HL-60/S4 (cell line): Measurements from ENCODE around the gene TAF9B.
"Not testable (repeated sequence)": the region's sequence is repeated elsewhere in the genome, so short reads cannot be mapped to it uniquely, and the experiment has no call there.

Experiments used
- in situ Hi-C: fragments of 300-500 bp; cut with MboI; formaldehyde crosslinking; loops from 2 replicates; pipeline ENCODE4 v1.14.3; 2022; ENCODE audit warnings: low sequenced_read_pairs

TAF9B gene

DNA sequence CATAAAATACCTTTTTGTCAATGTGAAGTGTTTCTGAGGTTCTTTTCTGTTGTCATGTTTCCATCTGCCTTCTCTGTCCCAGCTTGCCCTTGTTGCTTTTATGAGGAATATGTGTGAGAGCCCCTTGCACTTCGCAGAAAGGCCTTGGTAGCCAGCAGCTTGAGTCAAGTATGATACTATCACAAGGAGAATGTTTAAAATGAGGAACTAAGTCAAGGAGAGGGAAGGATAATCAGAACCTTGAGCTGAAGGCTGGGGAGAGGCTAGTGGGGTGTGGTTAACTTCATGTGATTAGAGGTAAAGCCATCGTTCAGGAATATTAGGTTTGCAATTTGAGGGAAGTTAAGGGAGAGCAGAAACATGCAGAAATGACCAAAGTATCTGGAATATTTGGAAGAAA lies 22.7 kb downstream of the TAF9B start:
- in situ Hi-C loops, result no loop called here

DNA sequence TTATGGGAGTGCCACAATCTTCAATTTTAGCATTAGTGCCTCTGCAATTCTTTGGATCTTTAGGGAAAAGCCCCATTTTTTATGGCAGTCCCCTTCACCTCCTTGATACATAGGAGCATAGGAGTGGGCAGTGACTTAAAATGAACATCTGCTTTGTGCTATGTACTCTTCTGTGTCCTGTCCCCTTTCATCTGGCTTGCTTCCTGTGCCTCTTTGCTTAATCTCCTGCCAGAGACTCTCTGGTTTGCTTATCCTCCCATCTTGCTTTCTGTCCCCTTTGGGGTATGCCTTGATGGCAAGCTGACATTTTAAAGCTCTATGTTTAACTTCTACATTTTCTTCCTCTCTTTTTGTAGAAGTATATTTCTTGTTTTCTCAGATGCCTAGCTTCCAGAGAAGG lies 23.1 kb downstream of the TAF9B start:
- in situ Hi-C loops, result no loop called here

GRCh38 chrX:78111140-78111931 lies 28.1 kb downstream of the TAF9B start:
- in situ Hi-C loops, result no loop called here

GRCh38 chrX:78109458-78109857 lies 30.0 kb downstream of the TAF9B start:
- in situ Hi-C loops, result no loop called here

DNA sequence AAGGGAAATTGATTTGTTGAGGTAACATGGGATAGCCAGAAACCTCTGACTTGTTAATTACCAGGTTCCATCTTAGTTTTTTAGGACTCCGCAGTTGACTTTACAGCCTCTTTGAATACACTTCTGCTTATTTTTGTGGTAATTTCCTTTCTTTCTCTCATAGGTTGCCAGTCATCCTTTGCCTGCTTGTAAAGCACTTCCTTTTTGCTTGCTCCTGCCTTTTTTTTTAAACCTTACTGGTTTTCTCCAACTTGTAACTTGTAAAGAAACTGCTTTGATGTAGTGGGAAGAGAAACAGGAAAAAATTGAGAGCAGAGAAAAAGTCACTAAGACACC lies 32.8 kb downstream of the TAF9B start:
- in situ Hi-C loops, result no loop called here

GRCh38 chrX:78105944-78106650 lies 33.4 kb downstream of the TAF9B start:
- in situ Hi-C loops, result no loop called here

DNA sequence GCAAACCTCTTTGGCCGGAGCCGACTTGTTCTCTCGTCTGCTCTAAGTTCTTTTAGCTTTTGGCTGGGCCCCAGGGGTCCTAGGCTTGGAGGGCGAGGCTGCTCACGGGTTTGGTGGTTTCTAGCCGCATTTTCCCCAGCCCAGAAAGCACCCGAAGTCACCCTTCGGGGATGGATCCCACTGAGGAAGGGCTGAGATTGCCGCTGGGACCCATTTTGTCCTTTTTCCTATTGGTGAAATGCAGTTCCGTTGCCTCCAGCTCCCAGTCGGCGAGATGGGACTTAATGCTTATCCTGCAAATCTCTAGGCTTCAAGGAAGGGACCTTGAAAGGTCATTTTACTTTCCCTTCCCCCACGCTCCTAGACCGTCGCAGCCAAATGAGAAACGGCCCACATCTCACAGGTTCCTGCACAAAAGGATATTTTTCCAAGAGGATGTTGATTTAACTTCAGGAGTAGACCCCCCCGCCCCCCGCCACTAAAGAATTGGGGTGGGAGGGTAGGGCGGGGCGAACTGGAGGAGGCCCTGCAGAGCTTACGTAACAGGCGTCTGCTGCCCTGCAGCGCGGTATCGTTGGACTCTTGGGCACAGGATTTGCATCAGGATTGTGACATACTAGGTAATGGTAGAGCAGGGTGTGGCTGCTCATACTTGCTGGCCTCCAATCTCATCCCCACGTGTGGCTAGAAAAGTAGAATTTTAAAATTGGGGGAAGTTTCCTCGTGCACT lies 34.8 kb downstream of the TAF9B start:
- in situ Hi-C loops, result no loop called here

DNA sequence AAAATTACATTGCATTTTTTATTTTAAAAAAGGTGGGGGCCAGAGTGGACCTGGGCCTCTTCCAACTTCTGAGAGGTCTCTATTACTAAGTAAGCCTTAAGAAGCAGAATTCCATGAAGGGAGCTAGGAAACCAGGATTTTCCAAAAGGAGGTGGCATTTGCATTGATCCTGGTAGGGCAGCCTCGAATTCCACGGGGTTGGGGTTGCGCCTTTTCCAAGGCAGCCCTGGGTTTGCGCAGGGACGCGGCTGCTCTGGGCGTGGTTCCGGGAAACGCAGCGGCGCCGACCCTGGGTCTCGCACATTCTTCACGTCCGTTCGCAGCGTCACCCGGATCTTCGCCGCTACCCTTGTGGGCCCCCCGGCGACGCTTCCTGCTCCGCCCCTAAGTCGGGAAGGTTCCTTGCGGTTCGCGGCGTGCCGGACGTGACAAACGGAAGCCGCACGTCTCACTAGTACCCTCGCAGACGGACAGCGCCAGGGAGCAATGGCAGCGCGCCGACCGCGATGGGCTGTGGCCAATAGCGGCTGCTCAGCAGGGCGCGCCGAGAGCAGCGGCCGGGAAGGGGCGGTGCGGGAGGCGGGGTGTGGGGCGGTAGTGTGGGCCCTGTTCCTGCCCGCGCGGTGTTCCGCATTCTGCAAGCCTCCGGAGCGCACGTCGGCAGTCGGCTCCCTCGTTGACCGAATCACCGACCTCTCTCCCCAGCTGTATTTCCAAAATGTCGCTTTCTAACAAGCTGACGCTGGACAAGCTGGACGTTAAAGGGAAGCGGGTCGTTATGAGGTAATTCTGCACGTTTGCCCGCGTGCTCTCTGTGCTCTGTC lies 35.6 kb downstream of the TAF9B start, which contains the start of gene PGK1:
Gene PGK1, plus strand, starts transcription at position 626 of the 824 bp plus-strand sequence. Its CDS starts 93 bp downstream, at position 719.
- in situ Hi-C loops, result no loop called here

GRCh38 chrX:78103001-78103622 lies 36.3 kb downstream of the TAF9B start:
- in situ Hi-C loops, result no loop called here

DNA sequence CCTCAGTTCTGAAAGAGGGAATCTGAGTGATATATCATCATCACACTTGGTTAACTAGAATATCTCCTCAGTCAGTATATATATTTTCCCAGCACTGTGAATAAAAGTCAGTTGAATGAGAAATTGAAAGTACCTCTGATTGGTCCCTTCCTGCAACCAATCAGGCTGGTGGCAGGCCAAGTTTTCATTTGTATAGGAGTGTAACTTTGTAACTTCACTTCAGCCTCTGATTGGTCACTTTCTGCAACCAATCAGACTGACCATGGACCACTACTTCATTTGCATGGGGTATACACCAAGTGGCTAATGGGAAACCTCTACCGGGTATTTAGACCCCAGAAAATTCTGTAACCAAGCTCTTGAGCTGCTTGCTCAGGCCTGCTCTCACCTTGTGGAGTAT lies 37.4 kb downstream of the TAF9B start:
- in situ Hi-C loops, result no loop called here

GRCh38 chrX:78098108-78098507 lies 41.3 kb downstream of the TAF9B start:
- in situ Hi-C loops, result no loop called here

GRCh38 chrX:78092296-78092695 lies 47.2 kb downstream of the TAF9B start:
- in situ Hi-C loops, result no loop called here

- in situ Hi-C loops, result not testable (repeated sequence)
Measured at GRCh38 chrX:78081413-78081812, 58.0 kb downstream of the TAF9B start.
